ENCODE results near the gene SEMG1. TPM values are rescaled to one million over a fixed set of nuclear protein-coding genes. Genes with fewer than 3 reads are reported as not detected.

The SEMG1 gene
- total and polyA plus RNA-seq, 2 donors (not counting 1 experiment from before 2014, with no cell fraction given), result not detected

- WGBS (ENCODE audit: insufficient coverage), result no CpG with 5 or more reads among the region's 5 CpGs
- no peak overlapping the region for H3K27ac Mint-ChIP-seq
- H3K4me1 ChIP-seq (ENCODE audit: control insufficient read depth in 2 of 2, insufficient read depth in 2 of 2, low read length in 2 of 2), result no peaks in the 10 kb centered on the region
- H3K4me3 Mint-ChIP-seq, result no peak overlapping the region
- no peak overlapping the region for H3K27ac ChIP-seq (ENCODE audit: low read length in 2 of 2)
- no peaks in the 10 kb centered on the region for H3K9me3 ChIP-seq (ENCODE audit: control extremely low read depth in 1 of 3, control insufficient read depth in 2 of 3, insufficient read depth in 1 of 3, low read length in 2 of 3)
- H2AFZ ChIP-seq (ENCODE audit: insufficient read depth, low read depth, low read length, poor library complexity, severe bottlenecking), result no peak overlapping the region
- H3K27me3 Mint-ChIP-seq, result peaks cover 68% of the 10 kb centered on the region
- H3K27me3 ChIP-seq (replicated peaks in 1 of 4; ENCODE audit: control extremely low read depth in 1 of 4, control insufficient read depth in 3 of 4, insufficient read depth in 4 of 4, low read length in 3 of 4), result peaks cover 0 to 37% (median 15%) of the 10 kb centered on the region in 4 experiments
- H3K9me3 Mint-ChIP-seq (ENCODE audit: insufficient read depth), result no peaks in the 10 kb centered on the region
- TF ChIP-seq CTCF (IDR thresholded peaks at IDR 0.05) (no peak), EZH2 (IDR thresholded peaks at IDR 0.05; ENCODE audit: borderline replicate concordance, insufficient read depth, low read depth, low read length, poor library complexity, severe bottlenecking) (no peak)
- no peak overlapping the region for H3K4me2 ChIP-seq (replicated peaks; ENCODE audit: low read depth, low read length, poor library complexity, severe bottlenecking)
- no peaks in the 10 kb centered on the region for H3K79me2 ChIP-seq (ENCODE audit: control insufficient read depth, insufficient read depth, low read length)
- intact Hi-C loops (cut with micrococcal nuclease), result no loop called here
- no peak overlapping the region for H3K9ac ChIP-seq (ENCODE audit: low read length)
- POLR2A ChIA-PET, result no interaction called here
- ATAC-seq (ENCODE audit: low read depth), result no peak
- no peaks in the 10 kb centered on the region for H4K20me1 ChIP-seq (ENCODE audit: control insufficient read depth, insufficient read depth, low read length, poor library complexity, severe bottlenecking)
- H3K4me3 ChIP-seq (ENCODE audit: control extremely low read depth in 1 of 5, extremely low read depth in 1 of 5, insufficient read depth in 1 of 5, low read depth in 2 of 5, low read length in 4 of 5), result no peak overlapping the region
- DNase-seq, result no peak
- CTCF ChIA-PET, result no interaction called here
- no peaks in the 10 kb centered on the region for H3K4me1 Mint-ChIP-seq
- no peaks in the 10 kb centered on the region for H3K36me3 ChIP-seq (replicated peaks in 1 of 2; ENCODE audit: control extremely low read depth in 1 of 2, control insufficient read depth in 1 of 2, extremely low read depth in 1 of 2, insufficient read depth in 2 of 2, low read length in 1 of 2)
Observed at GRCh38 chr20:45251884-45252560, 45.2 kb downstream of the SEMG1 start.

- no peak overlapping the region for H3K27ac Mint-ChIP-seq
- H2AFZ ChIP-seq (ENCODE audit: insufficient read depth, low read depth, low read length, poor library complexity, severe bottlenecking), result no peak overlapping the region
- intact Hi-C loops (cut with micrococcal nuclease), result no loop called here
- no peaks in the 10 kb centered on the region for H3K36me3 ChIP-seq (replicated peaks in 1 of 2; ENCODE audit: control extremely low read depth in 1 of 2, control insufficient read depth in 1 of 2, extremely low read depth in 1 of 2, insufficient read depth in 2 of 2, low read length in 1 of 2)
- CTCF ChIA-PET, result interaction anchor here (0.6 kb wide), 1 partner anchor 339 kb away, joined by 4 read pairs; no protein-coding TSS in a partner anchor
- H3K79me2 ChIP-seq (ENCODE audit: control insufficient read depth, insufficient read depth, low read length), result no peaks in the 10 kb centered on the region
- POLR2A ChIA-PET, result no interaction called here
- no peaks in the 10 kb centered on the region for H3K9me3 Mint-ChIP-seq (ENCODE audit: insufficient read depth)
- 81% methylated on average over 4 of the region's 4 CpGs for WGBS (ENCODE audit: insufficient coverage)
- no peaks in the 10 kb centered on the region for H3K4me1 Mint-ChIP-seq
- no peak overlapping the region for H3K4me2 ChIP-seq (replicated peaks; ENCODE audit: low read depth, low read length, poor library complexity, severe bottlenecking)
- peaks cover 0 to 25% (median 15%) of the 10 kb centered on the region in 4 experiments for H3K27me3 ChIP-seq (replicated peaks in 1 of 4; ENCODE audit: control extremely low read depth in 1 of 4, control insufficient read depth in 3 of 4, insufficient read depth in 4 of 4, low read length in 3 of 4)
- no peak overlapping the region for H3K9ac ChIP-seq (ENCODE audit: low read length)
- H3K4me3 ChIP-seq (ENCODE audit: control extremely low read depth in 1 of 5, extremely low read depth in 1 of 5, insufficient read depth in 1 of 5, low read depth in 2 of 5, low read length in 4 of 5), result no peak overlapping the region
- no peak overlapping the region for H3K4me3 Mint-ChIP-seq
- peaks cover 61% of the 10 kb centered on the region for H3K27me3 Mint-ChIP-seq
- no peak overlapping the region for H3K27ac ChIP-seq (ENCODE audit: low read length in 2 of 2)
- TF ChIP-seq CTCF (IDR thresholded peaks at IDR 0.05), result no peak
- DNase-seq (no peak), ATAC-seq (ENCODE audit: low read depth) (no peak)
- H3K4me1 ChIP-seq (ENCODE audit: control insufficient read depth in 2 of 2, insufficient read depth in 2 of 2, low read length in 2 of 2), result no peaks in the 10 kb centered on the region
- no peaks in the 10 kb centered on the region for H4K20me1 ChIP-seq (ENCODE audit: control insufficient read depth, insufficient read depth, low read length, poor library complexity, severe bottlenecking)
- H3K9me3 ChIP-seq (ENCODE audit: control extremely low read depth in 1 of 3, control insufficient read depth in 2 of 3, insufficient read depth in 1 of 3, low read length in 2 of 3), result no peaks in the 10 kb centered on the region
Observed at GRCh38 chr20:45253261-45253660, 46.4 kb downstream of the SEMG1 start.
